Testis (tissue), 3 donors: ENCODE measurements around the gene RGS13. TPM values are rescaled to one million over a fixed set of nuclear protein-coding genes. Genes with fewer than 3 reads are reported as not detected.

ENCODE experiments used
- DNase-seq: peaks from one replicate; pipeline ENCODE4 v3.0.0-alpha.2; 2019
- H3K27ac ChIP-seq, 2 donors: fragments of 200-600 bp; sonication (generic); one replicate each; pipeline ENCODE4 v1.5.1; 2019
- H3K27me3 ChIP-seq: fragments of 200-600 bp; sonication (generic); one replicate; pipeline ENCODE4 v1.5.1; 2019
- H3K36me3 ChIP-seq: fragments of 200-600 bp; sonication (generic); one replicate; pipeline ENCODE4 v1.5.1; 2017; ENCODE audit warnings: low read depth; ENCODE audit errors: missing control alignments
- H3K4me1 ChIP-seq: fragments of 200-600 bp; sonication (generic); one replicate; pipeline ENCODE4 v1.5.1; 2019
- H3K4me3 ChIP-seq, 2 donors: fragments of 200-600 bp; sonication (generic); one replicate each; pipeline ENCODE4 v1.5.1; 2017 to 2019
- H3K9me3 ChIP-seq: fragments of 200-600 bp; sonication (generic); one replicate; pipeline ENCODE4 v1.5.1; 2017
- POLR2A ChIP-seq: fragments of 450-650 bp; IDR thresholded peaks from one replicate; pipeline ENCODE4 v1.6.1; 2017; ENCODE audit warnings: antibody characterized with exemption, mild to moderate bottlenecking, moderate library complexity
- WGBS, 2 donors: methylation state at CpG; one replicate each; pipeline ENCODE4 v1.1.5; 2018; 5-methylcytosine and 5-hydroxymethylcytosine counted together
- intact Hi-C: fragments of 100-400 bp; cut with DNase I; formaldehyde crosslinking; loops from one replicate; pipeline ENCODE4 v1.15.1; 2023; ENCODE audit warnings: low total_unique reads
- polyA plus RNA-seq: library from polyadenylated mRNA; stranded (reverse); fragments of 350-450 nt; fragmentation: Illumina TruSeq; extraction: RNeasy Lipid Tissue Mini Kit (QIAGEN cat#74804); gene quantifications from one replicate; pipeline ENCODE4 v1.2.3, GENCODE V29; 2014; ENCODE audit warnings: low read depth, low replicate concordance; ENCODE audit not compliant: insufficient read depth
- total RNA-seq, 2 donors: library from RNA; depleted of rRNA; stranded (reverse); fragments of >200 nt; gene quantifications; one replicate each; pipeline ENCODE4 v1.2.3, GENCODE V29; 2016
- TF ChIP-seq, protein P1 (sequence below), 3 experiments: fragments of 450-650 bp in 2 of 3; fragments of 200-600 bp in 1 of 3; sonication (generic) in 1 of 3; IDR thresholded peaks; one replicate each; pipeline ENCODE4 v1.5.1; 2016 to 2019; ENCODE audit warnings: antibody characterized with exemption in 3 of 3, mild to moderate bottlenecking in 2 of 3, moderate library complexity in 1 of 3

RGS13 gene
- total and polyA plus RNA-seq, 3 donors from 2014 or later = 0.25 TPM; not detected in 2

DNA sequence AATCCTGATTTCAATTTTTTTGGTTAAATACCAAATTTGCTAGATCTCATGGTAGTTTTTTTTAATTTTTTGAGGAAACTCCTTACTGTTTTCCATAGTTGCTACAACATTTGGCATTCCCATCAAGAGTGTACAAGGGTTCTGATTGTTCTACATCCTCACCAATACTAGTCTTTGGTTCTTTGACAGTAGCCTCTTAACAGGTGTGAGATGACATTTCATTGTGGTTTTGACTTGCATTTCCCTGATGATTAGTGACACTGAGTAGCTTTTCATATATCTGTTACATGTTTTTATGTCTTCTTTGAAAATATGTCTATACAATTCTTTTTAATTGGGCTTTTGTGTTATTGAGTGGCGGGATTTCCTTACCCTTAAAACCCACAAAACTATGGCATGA lies 20.9 kb upstream of the RGS13 start:
- 94 to 100% methylated on average over 1 of the region's 1 CpG for WGBS, 2 donors

DNA sequence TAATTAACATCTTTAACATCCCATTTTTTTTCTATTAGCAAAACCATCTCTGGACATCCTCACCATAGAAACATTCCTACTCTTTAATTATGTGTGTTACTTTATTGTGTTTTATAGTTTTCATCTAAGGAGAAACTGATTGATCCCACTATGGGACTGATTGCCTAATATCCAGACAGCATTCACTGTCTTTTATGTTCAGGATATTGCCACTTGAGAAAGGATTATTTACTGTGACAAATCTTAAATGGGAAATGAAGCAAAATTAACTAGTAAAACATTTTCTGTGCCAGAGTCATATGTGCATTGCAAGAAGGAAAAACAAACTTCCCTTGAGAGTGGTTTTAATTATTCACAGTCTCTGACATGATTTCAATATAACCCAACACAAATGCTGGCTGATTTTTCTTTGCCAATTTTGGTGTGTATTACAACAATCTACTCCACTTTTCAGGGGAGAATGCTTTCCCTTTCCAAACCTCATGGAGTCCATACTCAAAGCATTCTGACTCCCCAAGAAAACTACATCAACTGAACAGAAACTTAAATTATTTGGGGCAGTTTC lies 15.8 kb upstream of the RGS13 start:
- no peak overlapping the region for H3K4me3 ChIP-seq
- H3K36me3 ChIP-seq = no peaks in the 10 kb centered on the region
- no peak overlapping the region for H3K27ac ChIP-seq
- intact Hi-C loops = no loop called here
- no peak for DNase-seq
- no peaks in the 10 kb centered on the region for H3K27me3 ChIP-seq
- H3K4me1 ChIP-seq = no peaks in the 10 kb centered on the region
- TF ChIP-seq, protein P1, sequence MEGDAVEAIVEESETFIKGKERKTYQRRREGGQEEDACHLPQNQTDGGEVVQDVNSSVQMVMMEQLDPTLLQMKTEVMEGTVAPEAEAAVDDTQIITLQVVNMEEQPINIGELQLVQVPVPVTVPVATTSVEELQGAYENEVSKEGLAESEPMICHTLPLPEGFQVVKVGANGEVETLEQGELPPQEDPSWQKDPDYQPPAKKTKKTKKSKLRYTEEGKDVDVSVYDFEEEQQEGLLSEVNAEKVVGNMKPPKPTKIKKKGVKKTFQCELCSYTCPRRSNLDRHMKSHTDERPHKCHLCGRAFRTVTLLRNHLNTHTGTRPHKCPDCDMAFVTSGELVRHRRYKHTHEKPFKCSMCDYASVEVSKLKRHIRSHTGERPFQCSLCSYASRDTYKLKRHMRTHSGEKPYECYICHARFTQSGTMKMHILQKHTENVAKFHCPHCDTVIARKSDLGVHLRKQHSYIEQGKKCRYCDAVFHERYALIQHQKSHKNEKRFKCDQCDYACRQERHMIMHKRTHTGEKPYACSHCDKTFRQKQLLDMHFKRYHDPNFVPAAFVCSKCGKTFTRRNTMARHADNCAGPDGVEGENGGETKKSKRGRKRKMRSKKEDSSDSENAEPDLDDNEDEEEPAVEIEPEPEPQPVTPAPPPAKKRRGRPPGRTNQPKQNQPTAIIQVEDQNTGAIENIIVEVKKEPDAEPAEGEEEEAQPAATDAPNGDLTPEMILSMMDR (IDR thresholded peaks at IDR 0.05) = no peak
- TF ChIP-seq POLR2A = no peak
- H3K9me3 ChIP-seq = no peaks in the 10 kb centered on the region

More for the DNA sequence above, 20.9 kb upstream of the RGS13 start:
- no peak for TF ChIP-seq POLR2A
- TF ChIP-seq, protein P1 (IDR thresholded peaks at IDR 0.05) = no peak
- intact Hi-C loops = no loop called here
- Histone ChIP-seq H3K36me3 (no peaks in the 10 kb centered on the region), H3K4me3 (no peak overlapping the region), H3K27me3 (no peaks in the 10 kb centered on the region), H3K9me3 (no peaks in the 10 kb centered on the region), H3K27ac (no peak overlapping the region), H3K4me1 (no peaks in the 10 kb centered on the region)
- no peak for DNase-seq

DNA sequence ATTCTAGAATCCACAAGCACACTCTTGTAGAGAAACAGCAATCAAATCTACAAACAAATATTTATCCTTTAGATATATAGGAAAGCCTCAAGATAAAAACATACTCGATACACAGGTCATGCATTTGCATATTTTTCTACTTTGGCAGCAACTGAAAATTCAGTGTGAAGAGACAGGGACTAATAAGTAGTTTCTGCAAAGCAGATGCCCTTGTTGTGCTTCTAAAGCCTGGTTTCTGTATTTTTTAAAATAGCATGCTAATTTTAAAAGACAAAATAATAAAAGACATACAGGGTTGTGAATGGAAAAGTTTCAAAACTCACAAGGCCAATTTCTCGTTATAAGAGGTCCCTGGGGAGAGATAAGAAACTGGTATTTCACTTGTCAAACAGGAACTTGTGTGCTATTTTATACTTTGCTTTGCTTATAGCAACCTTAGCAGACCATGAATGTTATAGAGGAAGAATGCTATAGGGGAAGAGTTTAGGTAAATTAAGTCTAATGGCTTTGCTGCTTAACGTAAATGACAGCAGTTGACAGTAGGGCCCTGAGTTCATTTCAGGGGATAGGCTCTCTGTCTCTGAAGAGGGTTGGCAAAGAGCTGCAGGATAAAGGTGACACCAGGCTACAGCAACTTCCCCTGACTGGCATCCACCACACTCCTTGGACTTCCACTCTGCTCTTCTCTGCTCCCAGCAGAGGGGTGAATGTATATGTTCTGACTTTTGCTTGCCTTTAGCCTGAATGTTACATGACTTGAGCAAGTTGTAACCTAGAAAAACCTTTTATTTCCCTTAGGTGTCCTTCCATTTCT lies 9.4 kb upstream of the RGS13 start:
- H3K27me3 ChIP-seq = no peaks in the 10 kb centered on the region
- H3K36me3 ChIP-seq = no peaks in the 10 kb centered on the region
- H3K27ac ChIP-seq = no peak overlapping the region
- DNase-seq = no peak
- no peaks in the 10 kb centered on the region for H3K9me3 ChIP-seq
- peaks cover 8% of the 10 kb centered on the region for H3K4me1 ChIP-seq
- intact Hi-C loops = no loop called here
- H3K4me3 ChIP-seq = no peak overlapping the region
- 54 to 58% methylated on average over 3 of the region's 3 CpGs for WGBS, 2 donors
- TF ChIP-seq POLR2A = no peak
- TF ChIP-seq, protein P1 (IDR thresholded peaks at IDR 0.05) = no peak

DNA sequence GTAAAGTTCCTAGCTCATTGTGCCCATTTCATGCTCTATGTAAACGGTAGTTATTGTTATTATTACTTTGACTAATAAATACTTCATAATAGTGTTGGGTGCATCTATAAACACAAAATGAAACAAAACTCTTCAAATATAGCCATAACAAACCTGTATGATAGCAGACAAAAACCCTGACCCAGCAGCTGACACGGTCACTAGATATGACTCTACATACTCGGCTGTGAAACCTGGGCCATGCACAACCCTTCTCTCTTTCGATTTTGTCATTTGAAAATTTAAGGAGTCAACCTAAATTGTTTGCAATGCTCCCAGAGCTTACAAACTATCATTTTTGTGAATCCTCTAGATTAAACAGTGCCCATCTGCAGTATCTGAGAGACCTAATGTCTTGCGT lies 8.0 kb upstream of the RGS13 start:
- H3K36me3 ChIP-seq = no peaks in the 10 kb centered on the region
- peaks cover 8% of the 10 kb centered on the region for H3K4me1 ChIP-seq
- H3K27me3 ChIP-seq = no peaks in the 10 kb centered on the region
- TF ChIP-seq POLR2A = no peak
- TF ChIP-seq, protein P1 (IDR thresholded peaks at IDR 0.05) = no peak
- no peak overlapping the region for H3K27ac ChIP-seq
- H3K4me3 ChIP-seq = no peak overlapping the region
- DNase-seq = no peak
- 89 to 93% methylated on average over 5 of the region's 5 CpGs for WGBS, 2 donors
- no peaks in the 10 kb centered on the region for H3K9me3 ChIP-seq
- intact Hi-C loops = no loop called here
